ENCODE data around the gene MACROD2.

The MACROD2 gene

GRCh38 chr20:14790190-14790589 is 794.9 kb downstream of the MACROD2 start:
- TF ChIP-seq PPARA (CRISPR knock-in tag; IDR thresholded peaks at IDR 0.05; ENCODE audit: borderline replicate concordance) (no peak), PATZ1 (CRISPR knock-in tag; IDR thresholded peaks at IDR 0.05; ENCODE audit: borderline replicate concordance) (no peak), CSRNP3 (CRISPR knock-in tag; IDR thresholded peaks at IDR 0.05) (no peak), ESRRG (CRISPR knock-in tag; IDR thresholded peaks at IDR 0.05) (no peak), ZNF8 (CRISPR knock-in tag; IDR thresholded peaks at IDR 0.05) (no peak), GLIS3 (CRISPR knock-in tag; IDR thresholded peaks at IDR 0.05) (no peak), ARNTL (CRISPR knock-in tag; IDR thresholded peaks at IDR 0.05; ENCODE audit: borderline replicate concordance, low read depth) (no peak)
- ATAC-seq, result no peak

DNA sequence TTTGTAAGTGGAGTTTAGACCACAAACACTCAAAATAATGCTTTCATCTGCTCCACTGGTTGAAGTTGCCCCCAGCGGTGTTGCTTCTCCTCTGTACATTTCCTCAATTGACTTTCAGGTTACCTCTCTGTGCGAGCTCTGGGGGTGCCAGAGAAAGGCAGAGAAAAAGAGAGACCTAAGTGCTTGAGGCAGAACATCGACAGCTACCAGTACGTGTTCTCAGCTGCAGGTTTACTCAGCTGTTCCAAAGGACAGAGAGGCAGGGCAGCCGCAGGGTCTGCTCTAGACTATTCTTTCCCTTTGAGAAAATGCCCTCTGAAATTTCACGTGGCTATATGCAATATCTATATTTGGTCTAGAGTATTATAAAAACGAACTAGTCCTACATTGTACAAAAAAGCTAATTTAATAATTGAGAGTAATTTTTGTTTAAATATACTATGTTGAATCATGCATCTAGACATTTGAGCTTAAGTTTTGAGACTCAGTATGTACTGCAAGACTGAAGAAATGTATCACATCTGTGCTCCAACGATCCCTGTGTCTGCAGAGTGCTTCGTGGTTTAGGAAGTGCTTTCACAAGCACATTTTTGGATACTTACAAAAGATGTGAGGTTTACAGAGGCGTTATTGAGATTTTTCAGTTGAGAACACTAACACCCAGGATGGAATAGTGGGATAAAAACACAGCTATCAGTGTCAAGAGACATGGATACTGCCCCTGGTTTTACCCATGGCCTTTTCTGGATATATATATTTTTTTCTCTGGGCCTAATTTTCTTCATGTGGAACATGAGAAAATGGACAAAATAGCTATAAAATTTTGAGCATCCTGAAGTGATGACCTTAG is 795.7 kb downstream of the MACROD2 start:
- no peak for ATAC-seq

DNA sequence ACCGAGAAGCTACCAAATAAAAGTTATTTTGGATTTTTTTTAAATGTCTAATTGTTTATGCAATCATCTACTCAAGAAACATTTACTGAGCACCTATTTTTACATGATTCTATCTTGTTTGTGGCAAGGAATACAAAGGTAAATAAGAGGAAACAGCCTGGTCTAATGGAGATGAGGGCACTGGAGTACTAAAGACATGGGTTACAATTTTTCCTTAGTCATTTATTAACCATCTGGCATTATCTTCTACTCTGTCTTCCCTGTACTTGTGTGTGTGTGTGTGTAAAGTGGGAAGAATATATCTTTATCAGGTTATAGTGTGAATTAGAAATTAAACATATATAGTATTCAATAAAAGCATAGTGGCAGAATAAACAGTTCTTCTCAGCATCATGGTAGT is 797.6 kb downstream of the MACROD2 start:
- ATAC-seq, result no peak
- TF ChIP-seq OSR1 (CRISPR knock-in tag; IDR thresholded peaks at IDR 0.05) (no peak), ARNTL (CRISPR knock-in tag; IDR thresholded peaks at IDR 0.05; ENCODE audit: borderline replicate concordance, low read depth) (no peak), CSRNP3 (CRISPR knock-in tag; IDR thresholded peaks at IDR 0.05) (no peak), TOX (CRISPR knock-in tag; IDR thresholded peaks at IDR 0.05; ENCODE audit: borderline replicate concordance) (no peak), BACH2 (CRISPR knock-in tag; IDR thresholded peaks at IDR 0.05; ENCODE audit: borderline replicate concordance) (no peak), GLIS3 (CRISPR knock-in tag; IDR thresholded peaks at IDR 0.05) (no peak), CREB5 (CRISPR knock-in tag; IDR thresholded peaks at IDR 0.05; ENCODE audit: low read depth) (no peak), PATZ1 (CRISPR knock-in tag; IDR thresholded peaks at IDR 0.05; ENCODE audit: borderline replicate concordance) (no peak), SNAI2 (CRISPR knock-in tag; IDR thresholded peaks at IDR 0.05) (no peak), ZNF8 (CRISPR knock-in tag; IDR thresholded peaks at IDR 0.05) (no peak), ZFP30 (CRISPR knock-in tag; IDR thresholded peaks at IDR 0.05) (no peak), ISL1 (CRISPR knock-in tag; IDR thresholded peaks at IDR 0.05) (no peak), ZFP3 (CRISPR knock-in tag; IDR thresholded peaks at IDR 0.05) (no peak), ESRRG (CRISPR knock-in tag; IDR thresholded peaks at IDR 0.05) (no peak), POU6F1 (CRISPR knock-in tag; IDR thresholded peaks at IDR 0.05; ENCODE audit: borderline replicate concordance, low read depth) (no peak), CSDC2 (CRISPR knock-in tag; IDR thresholded peaks at IDR 0.05) (no peak), PPARA (CRISPR knock-in tag; IDR thresholded peaks at IDR 0.05; ENCODE audit: borderline replicate concordance) (no peak), TSHZ2 (CRISPR knock-in tag; IDR thresholded peaks at IDR 0.05) (no peak)

More for the DNA sequence above, 795.7 kb downstream of the MACROD2 start:
- TF ChIP-seq ZNF565 (CRISPR knock-in tag; conservative IDR thresholded peaks at IDR 0.05; ENCODE audit: low read depth), result no peak
- no peak for TF ChIP-seq PPARA (CRISPR knock-in tag; IDR thresholded peaks at IDR 0.05; ENCODE audit: borderline replicate concordance)
- TF ChIP-seq CREB5 (CRISPR knock-in tag; IDR thresholded peaks at IDR 0.05; ENCODE audit: low read depth), result no peak
